IPS-18c (cell line): ENCODE results near the gene OVOL3.
"Not testable (repeated sequence)": the region's sequence is repeated elsewhere in the genome, so short reads cannot be mapped to it uniquely, and the experiment has no call there.

Experiments used
- H3K4me3 ChIP-seq: 2 replicates; pipeline ENCODE4 v1.7.0; 2013; ENCODE audit warnings: low read depth, mild to moderate bottlenecking, low read length, moderate library complexity; ENCODE audit not compliant: insufficient read depth
- H3K9me3 ChIP-seq: one replicate; pipeline ENCODE4 v1.6.1; 2013; ENCODE audit warnings: mild to moderate bottlenecking, low read length, moderate library complexity; ENCODE audit not compliant: control insufficient read depth, insufficient read depth

OVOL3 gene

GRCh38 chr19:36110487-36111199 lies at the start of gene OVOL3:
OVOL3 (plus strand) TSS chr19:36111143; CDS start chr19:36111203, 60 bp downstream.
- H3K4me3 ChIP-seq = no peak within 1 kb of the TSS
- no peaks in the 10 kb centered on the region for H3K9me3 ChIP-seq

GRCh38 chr19:36061367-36061766 lies 49.6 kb upstream of the OVOL3 start:
- H3K4me3 ChIP-seq = no peak overlapping the region
- H3K9me3 ChIP-seq = no peaks in the 10 kb centered on the region

GRCh38 chr19:36064826-36065225 lies 46.1 kb upstream of the OVOL3 start:
- H3K9me3 ChIP-seq = no peaks in the 10 kb centered on the region
- H3K4me3 ChIP-seq = no peak overlapping the region

- Histone ChIP-seq H3K9me3 (no peaks in the 10 kb centered on the region), H3K4me3 (no peak overlapping the region)
Observed at GRCh38 chr19:36067681-36068080, 43.3 kb upstream of the OVOL3 start.

GRCh38 chr19:36068810-36069499 lies 42.0 kb upstream of the OVOL3 start:
- not testable (repeated sequence) for H3K4me3 ChIP-seq, H3K9me3 ChIP-seq

GRCh38 chr19:36072081-36072480 lies 38.9 kb upstream of the OVOL3 start:
- Histone ChIP-seq H3K9me3 (no peaks in the 10 kb centered on the region), H3K4me3 (no peak overlapping the region)

- Histone ChIP-seq H3K4me3 (no peak overlapping the region), H3K9me3 (no peaks in the 10 kb centered on the region)
Observed at GRCh38 chr19:36073121-36073876, 37.6 kb upstream of the OVOL3 start.

GRCh38 chr19:36079389-36079945 lies 31.5 kb upstream of the OVOL3 start:
- H3K4me3 ChIP-seq = no peak overlapping the region
- no peaks in the 10 kb centered on the region for H3K9me3 ChIP-seq

- H3K9me3 ChIP-seq = no peaks in the 10 kb centered on the region
Observed at GRCh38 chr19:36081385-36081784, 29.6 kb upstream of the OVOL3 start.

GRCh38 chr19:36081894-36082293 lies 29.0 kb upstream of the OVOL3 start:
- no peaks in the 10 kb centered on the region for H3K9me3 ChIP-seq
- no peak overlapping the region for H3K4me3 ChIP-seq

More at GRCh38 chr19:36081385-36081784, 29.6 kb upstream of the OVOL3 start:
- H3K4me3 ChIP-seq = no peak overlapping the region

GRCh38 chr19:36082916-36083315 lies 28.0 kb upstream of the OVOL3 start:
- Histone ChIP-seq H3K4me3 (no peak overlapping the region), H3K9me3 (peaks cover 2% of the 10 kb centered on the region)

GRCh38 chr19:36084231-36085009 lies 26.5 kb upstream of the OVOL3 start:
- H3K9me3 ChIP-seq = peaks cover 2% of the 10 kb centered on the region
- no peak overlapping the region for H3K4me3 ChIP-seq

GRCh38 chr19:36086326-36086725 lies 24.6 kb upstream of the OVOL3 start:
- H3K9me3 ChIP-seq = peaks cover 2% of the 10 kb centered on the region

GRCh38 chr19:36089847-36090246 lies 21.1 kb upstream of the OVOL3 start:
- H3K9me3 ChIP-seq = peaks cover 2% of the 10 kb centered on the region
- H3K4me3 ChIP-seq = no peak overlapping the region

More at GRCh38 chr19:36086326-36086725, 24.6 kb upstream of the OVOL3 start:
- no peak overlapping the region for H3K4me3 ChIP-seq

GRCh38 chr19:36090910-36091695 lies 19.8 kb upstream of the OVOL3 start:
- Histone ChIP-seq H3K9me3 (peaks cover 2% of the 10 kb centered on the region), H3K4me3 (no peak overlapping the region)

GRCh38 chr19:36092566-36092965 lies 18.4 kb upstream of the OVOL3 start:
- H3K4me3 ChIP-seq = no peak overlapping the region
- H3K9me3 ChIP-seq = peaks cover under 1% of the 10 kb centered on the region
